ENCODE measurements around the gene MMP15. TPM values are rescaled to one million over a fixed set of nuclear protein-coding genes. Genes with fewer than 3 reads are reported as not detected.
"Not testable (repeated sequence)": the region's sequence is repeated elsewhere in the genome, so short reads cannot be mapped to it uniquely, and the experiment has no call there.

Gene MMP15
- total and polyA plus RNA-seq, 2 donors = 1.2 to 1.7 TPM

- H3K9me3 ChIP-seq (ENCODE audit: control insufficient read depth in 2 of 2, insufficient read depth in 1 of 2, low read length in 1 of 2) = no peaks in the 10 kb centered on the region
- H3K4me3 ChIP-seq (ENCODE audit: low read length in 2 of 2) = no peak overlapping the region
- WGBS = 84% methylated on average over 15 of the region's 15 CpGs
- no peak for DNase-seq (ENCODE audit: low read depth in 6 of 9, low spot score in 9 of 9)
- no peaks in the 10 kb centered on the region for H3K36me3 ChIP-seq (ENCODE audit: control insufficient read depth in 2 of 2, insufficient read depth in 2 of 2, low read length in 1 of 2)
- H3K27ac ChIP-seq (ENCODE audit: low read depth in 1 of 2, low read length in 1 of 2) = no peak overlapping the region
- H3K4me1 ChIP-seq (ENCODE audit: control insufficient read depth in 2 of 2, insufficient read depth in 2 of 2, low read length in 2 of 2) = no peaks in the 10 kb centered on the region
- H3K27me3 ChIP-seq (ENCODE audit: control insufficient read depth in 2 of 2, insufficient read depth in 1 of 2, low read length in 1 of 2) = no peaks in the 10 kb centered on the region
Observed at GRCh38 chr16:58094791-58095574, 69.4 kb downstream of the MMP15 start.

GRCh38 chr16:58095575-58095960 is 70.0 kb downstream of the MMP15 start:
- H3K36me3 ChIP-seq (ENCODE audit: control insufficient read depth in 2 of 2, insufficient read depth in 2 of 2, low read length in 1 of 2) = not testable (repeated sequence)

GRCh38 chr16:58096249-58096648 is 70.7 kb downstream of the MMP15 start:
- Histone ChIP-seq H3K9me3 (ENCODE audit: control insufficient read depth in 2 of 2, insufficient read depth in 1 of 2, low read length in 1 of 2) (no peaks in the 10 kb centered on the region), H3K27me3 (ENCODE audit: control insufficient read depth in 2 of 2, insufficient read depth in 1 of 2, low read length in 1 of 2) (no peaks in the 10 kb centered on the region), H3K4me3 (ENCODE audit: low read length in 2 of 2) (no peak overlapping the region), H3K36me3 (ENCODE audit: control insufficient read depth in 2 of 2, insufficient read depth in 2 of 2, low read length in 1 of 2) (no peaks in the 10 kb centered on the region), H3K4me1 (ENCODE audit: control insufficient read depth in 2 of 2, insufficient read depth in 2 of 2, low read length in 2 of 2) (no peaks in the 10 kb centered on the region), H3K27ac (ENCODE audit: low read depth in 1 of 2, low read length in 1 of 2) (no peak overlapping the region)
- no peak for DNase-seq (ENCODE audit: low read depth in 6 of 9, low spot score in 9 of 9)
- WGBS = 97% methylated on average over 2 of the region's 2 CpGs

More at GRCh38 chr16:58095575-58095960, 70.0 kb downstream of the MMP15 start:
- H3K27ac ChIP-seq (ENCODE audit: low read depth in 1 of 2, low read length in 1 of 2); H3K4me3 ChIP-seq (ENCODE audit: low read length in 2 of 2); H3K9me3 ChIP-seq (ENCODE audit: control insufficient read depth in 2 of 2, insufficient read depth in 1 of 2, low read length in 1 of 2); DNase-seq (ENCODE audit: low read depth in 6 of 9, low spot score in 9 of 9); H3K27me3 ChIP-seq (ENCODE audit: control insufficient read depth in 2 of 2, insufficient read depth in 1 of 2, low read length in 1 of 2); H3K4me1 ChIP-seq (ENCODE audit: control insufficient read depth in 2 of 2, insufficient read depth in 2 of 2, low read length in 2 of 2): not testable (repeated sequence)
- WGBS = 84% methylated on average over 6 of the region's 6 CpGs

Other genes starting within 250 kb of the MMP15 start
- 3.8 TPM for gene KIFC3, start 223.3 kb upstream of the MMP15 start, total RNA-seq
- gene KIFC3, start 223.3 kb upstream of the MMP15 start, polyA plus RNA-seq = 9.2 TPM
- 0.19 TPM for gene CNGB1, start 54.6 kb upstream of the MMP15 start, total RNA-seq
- 0.43 TPM for gene CNGB1, start 54.6 kb upstream of the MMP15 start, polyA plus RNA-seq
- gene ZNF319, start 25.1 kb upstream of the MMP15 start, total RNA-seq = 1.7 TPM
- 6.9 TPM for gene ZNF319, start 25.1 kb upstream of the MMP15 start, polyA plus RNA-seq
- gene USB1, start 24.3 kb upstream of the MMP15 start, total RNA-seq = 4.5 TPM
- gene USB1, start 24.3 kb upstream of the MMP15 start, polyA plus RNA-seq = 31.4 TPM
- 70.0 TPM for gene CFAP20, start 103.6 kb downstream of the MMP15 start, total RNA-seq
- gene CFAP20, start 103.6 kb downstream of the MMP15 start, polyA plus RNA-seq = 28.5 TPM
- gene CSNK2A2, start 172.4 kb downstream of the MMP15 start, total RNA-seq = 13.9 TPM
- gene CSNK2A2, start 172.4 kb downstream of the MMP15 start, polyA plus RNA-seq = 30.5 TPM

Measured in thymus (tissue), 11 donors.